Kidney epithelial cell (primary cell): ENCODE results near the gene TM7SF3. TPM values are rescaled to one million over a fixed set of nuclear protein-coding genes. Genes with fewer than 3 reads are reported as not detected.

ENCODE experiments used
- DNase-seq: peaks from one replicate; pipeline ENCODE4 v3.0.0-alpha.2; 2010; ENCODE audit warnings: low read depth
- H3K27me3 ChIP-seq: 2 replicates; pipeline ENCODE4 v1.6.0; 2011; ENCODE audit warnings: low read length; ENCODE audit not compliant: control insufficient read depth, insufficient read depth
- H3K36me3 ChIP-seq: 2 replicates; pipeline ENCODE4 v1.5.1; 2011; ENCODE audit warnings: low read length; ENCODE audit not compliant: control insufficient read depth, insufficient read depth
- H3K4me3 ChIP-seq: 2 replicates; pipeline ENCODE4 v1.5.1; 2011; ENCODE audit warnings: low read depth, mild to moderate bottlenecking, control low read depth, low read length
- total RNA-seq: library from RNA; depleted of rRNA; stranded (reverse); fragments of >200 nt; gene quantifications from 2 replicates; pipeline ENCODE4 v1.2.3, GENCODE V29; 2015
- TF ChIP-seq, protein P1 (sequence below): IDR thresholded peaks from 2 replicates; pipeline ENCODE4 v1.5.1; 2011; ENCODE audit warnings: mild to moderate bottlenecking, moderate library complexity, low read length, control low read depth, inconsistent platforms; ENCODE audit not compliant: insufficient read depth, poor library complexity, severe bottlenecking

TM7SF3 gene
- total RNA-seq, 1 donor from 2014 or later, result 59.5 TPM

DNA sequence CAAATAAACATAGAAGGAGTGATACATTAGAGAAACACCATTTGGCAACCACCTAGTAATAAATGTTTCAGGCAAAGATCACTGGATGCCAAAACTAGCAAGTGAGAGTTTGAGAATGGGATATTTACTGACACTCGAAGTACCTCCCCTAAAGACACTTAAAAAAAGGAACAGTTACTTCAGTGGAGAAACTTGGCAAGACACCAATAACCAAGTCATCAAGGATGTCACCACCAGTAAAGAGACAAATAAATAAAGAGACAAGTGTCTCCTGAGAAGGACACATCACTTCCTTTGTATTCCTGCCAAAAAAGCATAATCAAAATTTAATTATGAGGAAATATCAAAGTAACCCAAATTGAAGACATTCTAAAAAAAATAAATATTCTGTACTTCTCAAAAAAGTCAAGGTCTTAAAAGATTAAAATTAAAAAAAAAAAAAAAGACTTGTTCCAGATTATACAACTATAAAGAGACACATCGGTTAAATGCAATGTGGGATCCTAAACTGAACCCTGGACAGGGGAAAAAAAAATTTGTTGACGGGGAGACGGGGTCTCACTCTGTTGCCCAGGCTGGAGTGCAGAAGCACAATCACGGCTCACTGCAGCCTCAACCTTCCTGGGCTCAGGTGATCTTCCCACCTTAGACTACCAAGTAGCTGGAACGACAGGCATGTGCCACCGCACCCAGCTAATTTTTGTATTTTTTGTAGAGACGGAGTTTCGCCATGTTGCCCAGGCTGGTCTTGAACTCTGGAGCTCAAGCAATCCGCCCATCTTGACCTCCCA lies 26.4 kb downstream of the TM7SF3 start:
- H3K27me3 ChIP-seq, result no peaks in the 10 kb centered on the region
- H3K36me3 ChIP-seq, result no peaks in the 10 kb centered on the region
- TF ChIP-seq, protein P1, sequence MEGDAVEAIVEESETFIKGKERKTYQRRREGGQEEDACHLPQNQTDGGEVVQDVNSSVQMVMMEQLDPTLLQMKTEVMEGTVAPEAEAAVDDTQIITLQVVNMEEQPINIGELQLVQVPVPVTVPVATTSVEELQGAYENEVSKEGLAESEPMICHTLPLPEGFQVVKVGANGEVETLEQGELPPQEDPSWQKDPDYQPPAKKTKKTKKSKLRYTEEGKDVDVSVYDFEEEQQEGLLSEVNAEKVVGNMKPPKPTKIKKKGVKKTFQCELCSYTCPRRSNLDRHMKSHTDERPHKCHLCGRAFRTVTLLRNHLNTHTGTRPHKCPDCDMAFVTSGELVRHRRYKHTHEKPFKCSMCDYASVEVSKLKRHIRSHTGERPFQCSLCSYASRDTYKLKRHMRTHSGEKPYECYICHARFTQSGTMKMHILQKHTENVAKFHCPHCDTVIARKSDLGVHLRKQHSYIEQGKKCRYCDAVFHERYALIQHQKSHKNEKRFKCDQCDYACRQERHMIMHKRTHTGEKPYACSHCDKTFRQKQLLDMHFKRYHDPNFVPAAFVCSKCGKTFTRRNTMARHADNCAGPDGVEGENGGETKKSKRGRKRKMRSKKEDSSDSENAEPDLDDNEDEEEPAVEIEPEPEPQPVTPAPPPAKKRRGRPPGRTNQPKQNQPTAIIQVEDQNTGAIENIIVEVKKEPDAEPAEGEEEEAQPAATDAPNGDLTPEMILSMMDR, result no peak
- H3K4me3 ChIP-seq, result no peak overlapping the region
- DNase-seq, result no peak

DNA sequence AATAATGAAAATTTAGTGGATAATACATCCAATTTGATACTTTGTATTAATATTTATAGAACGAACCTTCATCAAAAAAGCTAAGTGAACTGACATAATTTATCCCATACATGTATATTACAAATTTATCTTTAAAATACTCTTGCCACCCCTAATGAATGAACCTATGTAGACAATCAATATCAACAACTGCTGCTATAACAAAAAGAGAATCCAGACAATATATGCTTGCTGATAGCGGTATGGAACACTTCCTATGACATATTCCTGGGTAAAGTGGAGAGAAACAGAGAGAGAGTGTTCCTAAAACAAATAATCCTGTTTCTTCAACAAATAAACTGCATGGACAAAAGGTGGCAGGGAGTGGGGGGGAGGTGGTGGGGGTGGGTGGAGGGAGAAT lies 31.3 kb downstream of the TM7SF3 start:
- H3K36me3 ChIP-seq, result no peaks in the 10 kb centered on the region
- H3K27me3 ChIP-seq, result no peaks in the 10 kb centered on the region
- TF ChIP-seq, protein P1, result no peak
- H3K4me3 ChIP-seq, result no peak overlapping the region
- no peak for DNase-seq

DNA sequence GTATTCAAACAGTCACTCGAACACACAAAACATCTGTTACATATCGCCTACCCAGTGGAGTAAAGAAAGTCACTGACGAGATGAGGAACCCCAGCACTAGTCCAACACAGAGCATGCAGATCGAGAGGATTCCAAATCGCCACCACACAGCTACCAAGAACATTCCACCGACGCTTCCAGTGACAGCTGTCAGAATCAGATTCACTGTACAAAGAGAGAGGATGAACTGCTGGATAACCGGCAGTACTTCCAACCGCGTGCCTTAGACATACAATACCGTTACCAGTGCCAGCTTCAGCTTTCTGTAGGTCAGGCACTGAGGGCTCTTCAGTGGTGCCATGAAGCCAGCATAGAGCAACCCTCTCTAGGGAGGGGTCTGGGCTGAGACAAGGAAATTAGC lies 34.5 kb downstream of the TM7SF3 start:
- no peak for DNase-seq
- Histone ChIP-seq H3K27me3 (no peaks in the 10 kb centered on the region), H3K36me3 (no peaks in the 10 kb centered on the region), H3K4me3 (no peak overlapping the region)
- TF ChIP-seq, protein P1, result no peak

DNA sequence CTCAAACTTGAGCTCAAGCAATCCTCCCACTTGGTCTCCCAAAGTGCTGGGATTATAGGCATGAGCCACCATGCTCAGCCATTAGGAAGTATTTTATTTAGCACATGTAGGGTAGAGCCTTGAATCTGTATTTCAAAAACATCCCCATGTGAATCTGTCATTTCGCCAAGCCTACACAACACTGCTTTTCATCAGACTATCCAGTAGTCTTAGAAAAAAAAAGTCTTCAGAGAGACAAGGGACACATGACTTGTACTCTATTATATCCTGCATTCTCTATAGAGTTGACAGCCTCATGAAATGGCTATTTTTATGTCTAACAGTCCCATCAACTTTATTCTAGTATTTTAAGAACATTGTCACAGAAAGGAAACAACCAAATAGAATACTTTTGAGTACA lies 35.4 kb downstream of the TM7SF3 start:
- H3K27me3 ChIP-seq, result no peaks in the 10 kb centered on the region
- TF ChIP-seq, protein P1, result no peak
- H3K36me3 ChIP-seq, result no peaks in the 10 kb centered on the region
- no peak for DNase-seq
- H3K4me3 ChIP-seq, result no peak overlapping the region

DNA sequence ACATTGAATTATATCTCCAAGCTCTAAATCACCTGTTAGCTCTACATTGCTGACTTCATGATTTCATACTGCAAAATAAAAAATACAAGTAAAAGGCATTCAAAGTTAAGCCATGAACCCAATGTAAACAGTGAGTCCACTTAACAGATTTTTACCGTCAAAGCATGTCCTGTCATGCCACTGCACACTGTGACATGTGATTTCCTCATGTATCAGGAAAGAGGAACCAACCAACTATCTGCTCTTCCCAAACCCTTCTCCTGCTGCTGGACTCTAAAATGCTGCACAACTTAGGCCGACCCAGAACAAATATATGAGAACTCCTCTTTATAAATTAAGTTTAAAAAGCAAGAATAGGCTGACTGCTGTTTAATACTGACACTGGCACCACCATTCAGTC lies 37.5 kb downstream of the TM7SF3 start:
- Histone ChIP-seq H3K36me3 (no peaks in the 10 kb centered on the region), H3K4me3 (no peak overlapping the region), H3K27me3 (no peaks in the 10 kb centered on the region)
- no peak for DNase-seq
- TF ChIP-seq, protein P1, result no peak

DNA sequence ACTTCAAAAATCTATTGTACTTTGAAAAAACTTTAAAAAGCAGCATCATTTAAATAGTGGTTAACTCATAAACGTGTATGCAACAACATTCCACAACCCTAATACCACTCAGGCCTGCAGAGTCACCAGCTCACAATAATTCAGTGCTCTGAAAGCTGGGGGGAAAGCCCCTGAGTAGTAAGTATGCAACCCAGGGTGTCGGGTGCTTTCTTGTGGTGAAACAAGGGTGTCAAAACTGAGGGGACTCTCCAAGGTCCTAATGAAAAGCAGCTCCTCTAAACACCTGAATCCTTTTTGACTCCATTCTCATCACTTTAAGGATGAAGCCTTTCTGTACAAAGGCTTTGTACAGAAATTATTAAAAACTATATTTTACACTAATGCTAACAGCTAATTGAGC lies 42.2 kb downstream of the TM7SF3 start:
- TF ChIP-seq, protein P1, result no peak
- H3K36me3 ChIP-seq, result no peaks in the 10 kb centered on the region
- no peak for DNase-seq

More for the DNA sequence above, 42.2 kb downstream of the TM7SF3 start:
- no peaks in the 10 kb centered on the region for H3K27me3 ChIP-seq
- H3K4me3 ChIP-seq, result no peak overlapping the region
